Fibroblast of lung (primary cell): ENCODE results near the gene CCDC150. TPM values are rescaled to one million over a fixed set of nuclear protein-coding genes. Genes with fewer than 3 reads are reported as not detected.

Experiments used
- DNase-seq, 2 donors: peaks; one replicate each; pipeline versions ENCODE4 v3.0.0 to v3.0.0-alpha.2; 2010; ENCODE audit warnings: low read depth in 2 of 2
- H2AFZ ChIP-seq: 2 replicates; pipeline ENCODE4 v1.5.1; 2012; ENCODE audit warnings: low read length, control low read depth, inconsistent platforms
- H3K27ac ChIP-seq: 2 replicates; pipeline ENCODE4 v1.5.1; 2011; ENCODE audit warnings: low read length, control low read depth; ENCODE audit not compliant: insufficient read depth
- H3K27me3 ChIP-seq: 2 replicates; pipeline ENCODE4 v1.5.1; 2011; ENCODE audit warnings: mild to moderate bottlenecking, low read length; ENCODE audit not compliant: control insufficient read depth, insufficient read depth
- H3K36me3 ChIP-seq: 2 replicates; pipeline ENCODE4 v1.5.1; 2011; ENCODE audit warnings: low read length; ENCODE audit not compliant: control insufficient read depth, insufficient read depth
- H3K4me1 ChIP-seq: 2 replicates; pipeline ENCODE4 v1.5.1; 2011; ENCODE audit warnings: low read length; ENCODE audit not compliant: control insufficient read depth, insufficient read depth; ENCODE audit errors: extremely low read depth
- H3K4me2 ChIP-seq: 2 replicates; pipeline ENCODE4 v1.5.1; 2011; ENCODE audit warnings: low read length, control low read depth; ENCODE audit not compliant: insufficient read depth; ENCODE audit errors: extremely low read depth
- H3K4me3 ChIP-seq, 4 experiments: fragments of 200-600 bp in 1 of 4; sonication (generic) in 1 of 4; replicated peaks in 1 of 4; 2 replicates each; pipeline ENCODE4 v1.5.1; 2011 to 2016; ENCODE audit warnings: low read length in 4 of 4, low read depth in 3 of 4, mild to moderate bottlenecking in 3 of 4, control low read depth in 2 of 4, inconsistent platforms in 1 of 4, mixed read lengths in 1 of 4; ENCODE audit not compliant: insufficient read depth in 1 of 4; ENCODE audit errors: control extremely low read depth in 1 of 4
- H3K79me2 ChIP-seq: 2 replicates; pipeline ENCODE4 v1.5.1; 2012; ENCODE audit warnings: mild to moderate bottlenecking, low read length, inconsistent platforms; ENCODE audit not compliant: control insufficient read depth, insufficient read depth
- H3K9ac ChIP-seq: 2 replicates; pipeline ENCODE4 v1.5.1; 2011; ENCODE audit warnings: mild to moderate bottlenecking, low read length, control low read depth; ENCODE audit not compliant: insufficient read depth
- H3K9me3 ChIP-seq: 2 replicates; pipeline ENCODE4 v1.5.1; 2012; ENCODE audit warnings: low read depth, low read length; ENCODE audit not compliant: control insufficient read depth, insufficient read depth
- H4K20me1 ChIP-seq: 2 replicates; pipeline ENCODE4 v1.5.1; 2011; ENCODE audit warnings: low read length; ENCODE audit not compliant: control insufficient read depth, insufficient read depth; ENCODE audit errors: extremely low read depth
- EZH2 ChIP-seq: IDR thresholded peaks from 2 replicates; pipeline ENCODE4 v1.5.1; 2012; ENCODE audit warnings: low read length, control low read depth, mild to moderate bottlenecking; ENCODE audit errors: missing control alignments
- polyA plus RNA-seq, 2 donors: library from polyadenylated mRNA; depleted of rRNA in 1 of 2; stranded (reverse) in 1 of 2; unstranded in 1 of 2; fragments of >200 nt; gene quantifications; 2 replicates each; pipeline ENCODE4 v1.2.1, GENCODE V29; 2011 to 2012; ENCODE audit warnings: missing spikeins in 1 of 2
- total RNA-seq: library from RNA; depleted of rRNA; stranded (reverse); fragments of >200 nt; gene quantifications from 2 replicates; pipeline ENCODE4 v1.2.1, GENCODE V29; 2014
- TF ChIP-seq, protein P1 (sequence below), 2 donors: IDR thresholded peaks in 1 of 2; conservative IDR thresholded peaks in 1 of 2; 1 replicate in 1 of 2; 2 replicates in 1 of 2; pipeline ENCODE4 v1.5.1; 2011 to 2012; ENCODE audit warnings: low read length in 2 of 2, control low read depth in 1 of 2, inconsistent platforms in 1 of 2, low read depth in 1 of 2, mild to moderate bottlenecking in 1 of 2

The CCDC150 gene
- total and polyA plus RNA-seq, 2 donors (not counting 1 experiment from before 2014, with no cell fraction given): 1.5 to 5.1 TPM

DNA sequence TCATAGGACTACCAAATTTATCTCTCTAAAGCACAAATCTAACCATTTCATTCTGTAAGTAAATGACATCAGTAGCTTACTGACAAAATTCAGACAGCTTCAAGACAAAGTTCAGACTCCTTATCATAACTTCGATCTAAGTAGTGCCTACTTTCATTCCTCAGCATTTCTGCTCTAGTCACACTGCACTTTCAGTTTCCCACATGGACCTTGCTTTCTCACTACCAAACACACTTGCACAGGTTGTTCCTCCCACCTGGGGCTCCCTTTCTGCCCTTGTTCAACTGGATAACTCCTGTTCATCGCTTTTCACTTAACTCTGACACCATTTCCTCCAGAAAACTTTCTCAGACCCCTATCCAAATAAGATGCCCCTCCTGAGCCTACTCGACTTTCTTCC, 22.1 kb upstream of the CCDC150 start:
- no peak overlapping the region for H3K4me2 ChIP-seq
- no peaks in the 10 kb centered on the region for H3K79me2 ChIP-seq
- no peaks in the 10 kb centered on the region for H3K36me3 ChIP-seq
- H3K4me1 ChIP-seq: no peaks in the 10 kb centered on the region
- H3K9ac ChIP-seq: no peak overlapping the region
- H2AFZ ChIP-seq: no peak overlapping the region
- no peaks in the 10 kb centered on the region for H4K20me1 ChIP-seq
- TF ChIP-seq, protein P1, sequence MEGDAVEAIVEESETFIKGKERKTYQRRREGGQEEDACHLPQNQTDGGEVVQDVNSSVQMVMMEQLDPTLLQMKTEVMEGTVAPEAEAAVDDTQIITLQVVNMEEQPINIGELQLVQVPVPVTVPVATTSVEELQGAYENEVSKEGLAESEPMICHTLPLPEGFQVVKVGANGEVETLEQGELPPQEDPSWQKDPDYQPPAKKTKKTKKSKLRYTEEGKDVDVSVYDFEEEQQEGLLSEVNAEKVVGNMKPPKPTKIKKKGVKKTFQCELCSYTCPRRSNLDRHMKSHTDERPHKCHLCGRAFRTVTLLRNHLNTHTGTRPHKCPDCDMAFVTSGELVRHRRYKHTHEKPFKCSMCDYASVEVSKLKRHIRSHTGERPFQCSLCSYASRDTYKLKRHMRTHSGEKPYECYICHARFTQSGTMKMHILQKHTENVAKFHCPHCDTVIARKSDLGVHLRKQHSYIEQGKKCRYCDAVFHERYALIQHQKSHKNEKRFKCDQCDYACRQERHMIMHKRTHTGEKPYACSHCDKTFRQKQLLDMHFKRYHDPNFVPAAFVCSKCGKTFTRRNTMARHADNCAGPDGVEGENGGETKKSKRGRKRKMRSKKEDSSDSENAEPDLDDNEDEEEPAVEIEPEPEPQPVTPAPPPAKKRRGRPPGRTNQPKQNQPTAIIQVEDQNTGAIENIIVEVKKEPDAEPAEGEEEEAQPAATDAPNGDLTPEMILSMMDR (conservative IDR thresholded peaks at IDR 0.05 in 1 of 2, IDR thresholded peaks at IDR 0.05 in 1 of 2; ENCODE audit: low read depth in 1 of 2, low read length in 2 of 2): no peak
- TF ChIP-seq EZH2: no peak
- H3K27me3 ChIP-seq: no peaks in the 10 kb centered on the region
- no peak overlapping the region for H3K27ac ChIP-seq
- H3K9me3 ChIP-seq: no peaks in the 10 kb centered on the region
- no peak overlapping the region for H3K4me3 ChIP-seq
- no peak for DNase-seq

- Histone ChIP-seq H3K36me3 (no peaks in the 10 kb centered on the region), H3K79me2 (no peaks in the 10 kb centered on the region), H3K9ac (no peak overlapping the region), H3K4me3 (no peak overlapping the region), H3K4me2 (no peak overlapping the region), H2AFZ (no peak overlapping the region), H3K4me1 (no peaks in the 10 kb centered on the region), H4K20me1 (no peaks in the 10 kb centered on the region), H3K27ac (no peak overlapping the region), H3K27me3 (no peaks in the 10 kb centered on the region), H3K9me3 (no peaks in the 10 kb centered on the region)
- no peak for TF ChIP-seq EZH2
- no peak for DNase-seq
Measured at GRCh38 chr2:196618661-196619060, 20.9 kb upstream of the CCDC150 start.

GRCh38 chr2:196630531-196630930, 9.0 kb upstream of the CCDC150 start:
- Histone ChIP-seq H3K9me3 (no peaks in the 10 kb centered on the region), H3K4me1 (no peaks in the 10 kb centered on the region), H3K79me2 (no peaks in the 10 kb centered on the region), H3K9ac (no peak overlapping the region), H3K27me3 (no peaks in the 10 kb centered on the region), H2AFZ (no peak overlapping the region), H3K27ac (no peak overlapping the region), H3K36me3 (no peaks in the 10 kb centered on the region), H3K4me3 (no peak overlapping the region), H4K20me1 (no peaks in the 10 kb centered on the region), H3K4me2 (no peak overlapping the region)
- DNase-seq: no peak
- TF ChIP-seq EZH2: no peak
- TF ChIP-seq, protein P1 (conservative IDR thresholded peaks at IDR 0.05 in 1 of 2, IDR thresholded peaks at IDR 0.05 in 1 of 2; ENCODE audit: low read depth in 1 of 2, low read length in 2 of 2): no peak
